NOMO-1 (cell line): ENCODE results near the gene ST8SIA4.

Experiments used
- DNase-seq, 2 experiments: peaks; one replicate each; lab custom pipeline; 2025; ENCODE audit not compliant: unreplicated experiment in 2 of 2; lab: John Stamatoyannopoulos, UW

Gene ST8SIA4

GRCh38 chr5:100872408-100873190, 30.5 kb downstream of the ST8SIA4 start:
- DNase-seq, result no peak

- DNase-seq, result no peak
These were observed 36.0 kb downstream of the ST8SIA4 start for GRCh38 chr5:100867039-100867562.

- no peak for DNase-seq
These were observed 38.2 kb downstream of the ST8SIA4 start for GRCh38 chr5:100864931-100865330.

GRCh38 chr5:100863739-100864138, 39.3 kb downstream of the ST8SIA4 start:
- DNase-seq, result no peak

- no peak for DNase-seq
These were observed 41.9 kb downstream of the ST8SIA4 start for GRCh38 chr5:100861148-100861547.

GRCh38 chr5:100860407-100860806, 42.7 kb downstream of the ST8SIA4 start:
- DNase-seq, result no peak

GRCh38 chr5:100858987-100859545, 44.0 kb downstream of the ST8SIA4 start:
- no peak for DNase-seq

GRCh38 chr5:100856462-100856861, 46.6 kb downstream of the ST8SIA4 start:
- no peak for DNase-seq

GRCh38 chr5:100855937-100856430, 47.1 kb downstream of the ST8SIA4 start:
- DNase-seq, result no peak

GRCh38 chr5:100855295-100855694, 47.8 kb downstream of the ST8SIA4 start:
- DNase-seq, result no peak

- DNase-seq, result no peak
These were observed 48.5 kb downstream of the ST8SIA4 start for GRCh38 chr5:100854591-100854990.

- DNase-seq, result peak in 1 of 2 experiments; percentile 30
These were observed 49.5 kb downstream of the ST8SIA4 start for GRCh38 chr5:100853582-100853981.

DNA sequence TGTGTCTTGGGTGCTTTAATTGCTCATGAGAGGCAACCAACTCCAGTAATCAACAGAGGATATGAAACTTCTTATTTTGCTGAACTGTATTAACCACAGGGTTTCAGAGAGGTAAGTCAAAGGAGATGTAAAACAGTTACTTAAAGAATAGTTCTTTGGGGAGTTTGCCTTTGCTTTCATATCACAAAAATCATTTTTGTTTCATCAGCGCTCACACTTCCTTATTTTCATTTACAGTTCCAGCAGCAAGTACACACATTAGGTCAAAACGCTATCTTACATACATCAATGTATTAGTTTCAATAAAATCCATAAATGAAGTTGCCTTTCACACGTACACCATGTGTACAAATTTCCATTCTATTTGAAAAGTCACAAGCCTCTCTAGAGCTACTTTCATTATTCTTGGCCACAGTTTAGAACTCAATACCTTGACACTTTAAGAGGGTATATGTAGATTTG, 50.1 kb downstream of the ST8SIA4 start:
- DNase-seq, result peak; percentile 88 to 97

- DNase-seq, result no peak
These were observed 51.0 kb downstream of the ST8SIA4 start for GRCh38 chr5:100852051-100852450.

DNA sequence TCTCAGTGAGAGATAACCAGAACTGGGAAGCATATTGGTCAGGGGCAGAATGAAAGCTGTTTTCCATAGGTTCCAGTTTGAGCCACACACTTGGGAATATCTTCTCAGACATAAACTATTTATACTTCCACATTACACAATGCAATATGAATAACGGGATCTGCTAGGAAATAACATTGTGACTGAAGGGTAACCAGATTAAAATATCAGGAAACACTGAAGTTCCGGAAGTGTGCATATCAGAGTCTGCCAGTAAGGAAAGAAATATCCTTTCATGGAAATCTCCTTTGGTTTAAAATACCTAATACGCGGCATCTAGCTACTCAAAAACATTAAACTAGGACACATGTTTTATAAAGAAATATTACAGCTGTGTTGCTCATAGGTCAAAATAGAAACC, 56.3 kb downstream of the ST8SIA4 start:
- no peak for DNase-seq

- no peak for DNase-seq
These were observed 61.0 kb downstream of the ST8SIA4 start for GRCh38 chr5:100842080-100842479.

GRCh38 chr5:100841358-100842076, 61.6 kb downstream of the ST8SIA4 start:
- DNase-seq, result no peak

- peak in 1 of 2 experiments; percentile 12 for DNase-seq
These were observed 62.3 kb downstream of the ST8SIA4 start for GRCh38 chr5:100840789-100841188.

- peak; percentile 66 to 92 for DNase-seq
These were observed 62.7 kb downstream of the ST8SIA4 start for GRCh38 chr5:100840370-100840769.

- DNase-seq, result peak in 1 of 2 experiments; percentile 15
These were observed 65.0 kb downstream of the ST8SIA4 start for GRCh38 chr5:100838048-100838473.

DNA sequence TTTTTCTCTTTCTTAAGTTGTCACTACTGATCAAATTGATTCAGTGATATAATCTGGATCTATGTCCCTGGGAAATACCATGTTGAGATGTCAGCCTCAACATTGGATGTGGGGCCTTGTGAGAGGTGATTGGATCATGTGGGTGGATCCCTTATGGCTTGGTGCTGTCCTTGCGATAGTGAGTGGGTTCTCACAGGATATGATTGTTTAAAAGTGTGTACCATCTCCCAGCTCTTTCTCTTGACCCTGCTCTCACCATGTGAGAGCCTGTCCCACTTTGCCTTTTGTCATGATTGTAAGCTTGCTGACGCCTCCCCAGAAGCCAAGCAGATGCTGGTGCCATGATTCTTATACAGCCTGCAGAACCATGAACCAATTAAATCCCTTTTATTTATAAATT, 68.6 kb downstream of the ST8SIA4 start:
- no peak for DNase-seq
